Measurements from ENCODE around the gene PTPRR.

Gene PTPRR

GRCh38 chr12:70845268-70845667 is 75.3 kb downstream of the PTPRR start:
- TF ChIP-seq, protein P1, sequence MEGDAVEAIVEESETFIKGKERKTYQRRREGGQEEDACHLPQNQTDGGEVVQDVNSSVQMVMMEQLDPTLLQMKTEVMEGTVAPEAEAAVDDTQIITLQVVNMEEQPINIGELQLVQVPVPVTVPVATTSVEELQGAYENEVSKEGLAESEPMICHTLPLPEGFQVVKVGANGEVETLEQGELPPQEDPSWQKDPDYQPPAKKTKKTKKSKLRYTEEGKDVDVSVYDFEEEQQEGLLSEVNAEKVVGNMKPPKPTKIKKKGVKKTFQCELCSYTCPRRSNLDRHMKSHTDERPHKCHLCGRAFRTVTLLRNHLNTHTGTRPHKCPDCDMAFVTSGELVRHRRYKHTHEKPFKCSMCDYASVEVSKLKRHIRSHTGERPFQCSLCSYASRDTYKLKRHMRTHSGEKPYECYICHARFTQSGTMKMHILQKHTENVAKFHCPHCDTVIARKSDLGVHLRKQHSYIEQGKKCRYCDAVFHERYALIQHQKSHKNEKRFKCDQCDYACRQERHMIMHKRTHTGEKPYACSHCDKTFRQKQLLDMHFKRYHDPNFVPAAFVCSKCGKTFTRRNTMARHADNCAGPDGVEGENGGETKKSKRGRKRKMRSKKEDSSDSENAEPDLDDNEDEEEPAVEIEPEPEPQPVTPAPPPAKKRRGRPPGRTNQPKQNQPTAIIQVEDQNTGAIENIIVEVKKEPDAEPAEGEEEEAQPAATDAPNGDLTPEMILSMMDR (IDR thresholded peaks at IDR 0.05; ENCODE audit: control insufficient read depth, insufficient read depth, low read depth, low read length, missing control alignments) = no peak
- H3K4me3 ChIP-seq (ENCODE audit: control insufficient read depth, low read depth, low read length) = no peak overlapping the region
- DNase-seq (ENCODE audit: low read depth) = no peak

- TF ChIP-seq, protein P1 (IDR thresholded peaks at IDR 0.05; ENCODE audit: control insufficient read depth, insufficient read depth, low read depth, low read length, missing control alignments) = no peak
- no peak for DNase-seq (ENCODE audit: low read depth)
- H3K4me3 ChIP-seq (ENCODE audit: control insufficient read depth, low read depth, low read length) = no peak overlapping the region
These were observed 77.2 kb downstream of the PTPRR start for GRCh38 chr12:70843363-70843762.

DNA sequence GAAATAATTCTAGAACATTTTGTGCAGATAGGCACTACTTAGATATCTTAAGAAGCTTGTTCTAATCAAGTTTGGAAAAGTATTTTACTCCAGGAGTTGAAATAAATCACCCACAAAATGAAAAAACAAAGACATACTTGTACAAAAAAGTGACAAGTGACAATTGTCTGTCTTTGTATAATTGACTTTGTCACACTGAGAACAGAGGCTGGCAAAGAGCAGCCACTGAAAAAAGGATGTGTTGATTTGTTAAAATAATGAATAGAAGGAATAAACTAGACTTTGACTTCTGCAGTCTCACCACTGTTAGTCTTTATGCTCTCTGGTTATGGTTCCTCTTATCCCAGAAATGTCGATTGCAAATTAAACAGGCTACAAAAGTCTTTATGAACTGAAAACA is 77.6 kb downstream of the PTPRR start:
- TF ChIP-seq, protein P1 (IDR thresholded peaks at IDR 0.05; ENCODE audit: control insufficient read depth, insufficient read depth, low read depth, low read length, missing control alignments) = no peak
- H3K4me3 ChIP-seq (ENCODE audit: control insufficient read depth, low read depth, low read length) = no peak overlapping the region
- DNase-seq (ENCODE audit: low read depth) = no peak

DNA sequence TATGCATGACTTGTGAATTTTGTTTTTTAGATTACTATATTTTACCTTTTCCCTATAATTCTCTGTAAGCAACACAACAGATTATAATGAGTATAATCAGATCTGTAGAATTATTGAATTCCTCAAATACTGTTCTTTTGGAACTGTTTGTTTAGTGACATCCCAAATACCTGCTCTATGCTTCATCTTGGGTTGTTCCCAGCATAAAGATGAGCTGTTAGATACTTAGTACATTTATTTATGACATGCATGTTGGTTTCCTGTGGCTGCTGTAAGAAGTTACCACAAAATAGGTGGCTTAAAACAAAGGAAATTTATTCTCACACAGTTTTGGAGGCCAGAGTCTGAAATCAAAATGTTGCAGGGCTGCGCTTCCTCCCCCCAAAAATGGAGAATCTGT is 78.4 kb downstream of the PTPRR start:
- TF ChIP-seq, protein P1 (IDR thresholded peaks at IDR 0.05; ENCODE audit: control insufficient read depth, insufficient read depth, low read depth, low read length, missing control alignments) = no peak
- DNase-seq (ENCODE audit: low read depth) = no peak
- no peak overlapping the region for H3K4me3 ChIP-seq (ENCODE audit: control insufficient read depth, low read depth, low read length)

GRCh38 chr12:70840656-70841350 is 79.7 kb downstream of the PTPRR start:
- TF ChIP-seq, protein P1 (IDR thresholded peaks at IDR 0.05; ENCODE audit: control insufficient read depth, insufficient read depth, low read depth, low read length, missing control alignments) = no peak
- H3K4me3 ChIP-seq (ENCODE audit: control insufficient read depth, low read depth, low read length) = no peak overlapping the region
- DNase-seq (ENCODE audit: low read depth) = no peak

- no peak for DNase-seq (ENCODE audit: low read depth)
- TF ChIP-seq, protein P1 (IDR thresholded peaks at IDR 0.05; ENCODE audit: control insufficient read depth, insufficient read depth, low read depth, low read length, missing control alignments) = no peak
- H3K4me3 ChIP-seq (ENCODE audit: control insufficient read depth, low read depth, low read length) = no peak overlapping the region
These were observed 81.0 kb downstream of the PTPRR start for GRCh38 chr12:70839544-70839943.

Data from AG09309 (cell line).